ENCODE measurements around the gene NLRP9. TPM values are rescaled to one million over a fixed set of nuclear protein-coding genes. Genes with fewer than 3 reads are reported as not detected.
A peak's percentile ranks its signal among the peaks of the same experiment; 100 is the strongest.

Gene NLRP9
- total and polyA plus RNA-seq, 2 of the 13 experiments (the other 11 are each of a cell fraction or from before 2014, with no cell fraction given): not detected

- no peak for TF ChIP-seq ZNF142 (CRISPR knock-in tag; IDR thresholded peaks at IDR 0.05)
- no peak for TF ChIP-seq ZNF33A (CRISPR knock-in tag; IDR thresholded peaks at IDR 0.05; ENCODE audit: borderline replicate concordance)
- no peak for TF ChIP-seq ATF1 (CRISPR knock-in tag; IDR thresholded peaks at IDR 0.05)
- peak; percentile 40; the same call in 1 of the 2 replicates for TF ChIP-seq SIX4 (CRISPR knock-in tag; IDR thresholded peaks at IDR 0.05)
- peak; percentile 28 for TF ChIP-seq IKZF4 (CRISPR knock-in tag; IDR thresholded peaks at IDR 0.05; ENCODE audit: borderline replicate concordance, low read depth, not compliant biosample characterization)
- TF ChIP-seq FIP1L1 (IDR thresholded peaks at IDR 0.05; ENCODE audit: borderline replicate concordance, insufficient read depth, low read depth, low read length): no peak
- no peak for TF ChIP-seq RFX3 (CRISPR knock-in tag; IDR thresholded peaks at IDR 0.05)
- no peak for TF ChIP-seq TEAD2 (CRISPR knock-in tag; IDR thresholded peaks at IDR 0.05)
- no peak for TF ChIP-seq E2F5 (CRISPR knock-in tag; conservative IDR thresholded peaks at IDR 0.05)
- no peak for TF ChIP-seq HNRNPL (IDR thresholded peaks at IDR 0.05; ENCODE audit: low read depth, low read length)
- TF ChIP-seq ZBTB37 (CRISPR knock-in tag; IDR thresholded peaks at IDR 0.05): no peak
- no peak for TF ChIP-seq ZNF383 (CRISPR knock-in tag; IDR thresholded peaks at IDR 0.05; ENCODE audit: borderline replicate concordance)
- no peak for TF ChIP-seq GLI4 (CRISPR knock-in tag; IDR thresholded peaks at IDR 0.05; ENCODE audit: borderline replicate concordance)
- no peak for TF ChIP-seq ZNF570 (CRISPR knock-in tag; IDR thresholded peaks at IDR 0.05; ENCODE audit: borderline replicate concordance)
- no peak for TF ChIP-seq SCMH1 (CRISPR knock-in tag; IDR thresholded peaks at IDR 0.05; ENCODE audit: borderline replicate concordance)
- TF ChIP-seq KLF12 (CRISPR knock-in tag; IDR thresholded peaks at IDR 0.05; ENCODE audit: borderline replicate concordance): no peak
- TF ChIP-seq LCORL (IDR thresholded peaks at IDR 0.05): no peak
- TF ChIP-seq LCORL (CRISPR knock-in tag; IDR thresholded peaks at IDR 0.05): 0 out of 2 replicates have a peak, but pooled peaks have one; percentile 37
- no peak for TF ChIP-seq MTA3 (CRISPR knock-in tag; IDR thresholded peaks at IDR 0.05)
- TF ChIP-seq TBL1XR1 (IDR thresholded peaks at IDR 0.05; ENCODE audit: borderline replicate concordance, low read length, partially characterized antibody): no peak
- 0 out of 2 replicates have a peak, but pooled peaks have one; percentile 43 for TF ChIP-seq ZNF451 (CRISPR knock-in tag; IDR thresholded peaks at IDR 0.05)
- TF ChIP-seq KDM1A (CRISPR knock-in tag; IDR thresholded peaks at IDR 0.05): no peak
- no peak for TF ChIP-seq MTF2 (CRISPR knock-in tag; IDR thresholded peaks at IDR 0.05; ENCODE audit: borderline replicate concordance)
Measured at GRCh38 chr19:55683449-55684261, 54.5 kb downstream of the NLRP9 start (continued).
